GM18498 (cell line): Measurements from ENCODE around the gene ASCL5.

Source experiments
- ATAC-seq: cut with Tn5 transposase; IDR thresholded peaks from one replicate; pipeline ENCODE4 v1.9.1; 2021; ENCODE audit warnings: mild to moderate bottlenecking, moderate library complexity; ENCODE audit not compliant: unreplicated experiment

The ASCL5 gene

GRCh38 chr1:201111672-201112071 is 15.3 kb downstream of the ASCL5 start:
- no peak for ATAC-seq

- no peak for ATAC-seq
Observed at GRCh38 chr1:201111156-201111555, 15.8 kb downstream of the ASCL5 start.

- ATAC-seq: no peak
Observed at GRCh38 chr1:201110616-201111015, 16.4 kb downstream of the ASCL5 start.

GRCh38 chr1:201110138-201110537 is 16.8 kb downstream of the ASCL5 start:
- no peak for ATAC-seq

- ATAC-seq: no peak
Observed at GRCh38 chr1:201109651-201110050, 17.3 kb downstream of the ASCL5 start.

GRCh38 chr1:201108614-201109013 is 18.4 kb downstream of the ASCL5 start:
- ATAC-seq: no peak

GRCh38 chr1:201105688-201106087 is 21.3 kb downstream of the ASCL5 start:
- no peak for ATAC-seq

- no peak for ATAC-seq
Observed at GRCh38 chr1:201104141-201104540, 22.8 kb downstream of the ASCL5 start.

- ATAC-seq: no peak
Observed at GRCh38 chr1:201103666-201104065, 23.3 kb downstream of the ASCL5 start.

GRCh38 chr1:201100169-201100930 is 26.6 kb downstream of the ASCL5 start:
- no peak for ATAC-seq

GRCh38 chr1:201098992-201099677 is 27.8 kb downstream of the ASCL5 start:
- no peak for ATAC-seq

GRCh38 chr1:201096977-201097856 is 29.8 kb downstream of the ASCL5 start:
- no peak for ATAC-seq

GRCh38 chr1:201096041-201096461 is 30.9 kb downstream of the ASCL5 start:
- ATAC-seq: no peak

- ATAC-seq: no peak
Observed at GRCh38 chr1:201095581-201095980, 31.4 kb downstream of the ASCL5 start.

- ATAC-seq: no peak
Observed at GRCh38 chr1:201094832-201095231, 32.2 kb downstream of the ASCL5 start.

GRCh38 chr1:201093962-201094361 is 33.0 kb downstream of the ASCL5 start:
- no peak for ATAC-seq

GRCh38 chr1:201093561-201093960 is 33.4 kb downstream of the ASCL5 start:
- no peak for ATAC-seq

- no peak for ATAC-seq
Observed at GRCh38 chr1:201092738-201093137, 34.2 kb downstream of the ASCL5 start.

GRCh38 chr1:201091256-201091655 is 35.7 kb downstream of the ASCL5 start:
- no peak for ATAC-seq

- no peak for ATAC-seq
Observed at GRCh38 chr1:201090541-201090940, 36.4 kb downstream of the ASCL5 start.

- ATAC-seq: no peak
Observed at GRCh38 chr1:201089596-201089995, 37.4 kb downstream of the ASCL5 start.
